Keratinocyte (primary cell): Measurements from ENCODE around the gene HTT-AS. TPM values are rescaled to one million over a fixed set of nuclear protein-coding genes. Genes with fewer than 3 reads are reported as not detected.
"Not testable (repeated sequence)": the region's sequence is repeated elsewhere in the genome, so short reads cannot be mapped to it uniquely, and the experiment has no call there.

ENCODE experiments used
- DNase-seq: peaks from one replicate; pipeline ENCODE4 v3.0.0-alpha.2; 2011; ENCODE audit warnings: low read depth, missing footprints, low spot score
- FAIRE-seq: peaks from 2 replicates; lab custom pipeline; 2011; peaks lifted over from hg19 to GRCh38; lab: Jason Lieb, UNC
- H2AFZ ChIP-seq: 2 replicates; pipeline ENCODE4 v1.6.0; 2012; ENCODE audit warnings: low read length, control low read depth, inconsistent platforms; ENCODE audit not compliant: control insufficient read depth
- H3K27ac ChIP-seq: 2 replicates; pipeline ENCODE4 v1.5.1; 2011; ENCODE audit warnings: low read length; ENCODE audit not compliant: control insufficient read depth, insufficient read depth
- H3K27me3 ChIP-seq: 3 replicates; pipeline ENCODE4 v1.6.0; 2011; ENCODE audit warnings: low read length; ENCODE audit not compliant: control insufficient read depth, insufficient read depth; ENCODE audit errors: extremely low read depth
- H3K36me3 ChIP-seq, 2 experiments: 2 replicates in 1 of 2; 3 replicates in 1 of 2; pipeline ENCODE4 v1.5.1; 2011; ENCODE audit warnings: low read length in 2 of 2, mild to moderate bottlenecking in 1 of 2; ENCODE audit not compliant: control insufficient read depth in 2 of 2, insufficient read depth in 2 of 2; ENCODE audit errors: extremely low read depth in 1 of 2
- H3K4me1 ChIP-seq: 3 replicates; pipeline ENCODE4 v1.5.1; 2011; ENCODE audit warnings: low read length; ENCODE audit not compliant: control insufficient read depth, insufficient read depth; ENCODE audit errors: extremely low read depth
- H3K4me2 ChIP-seq: 3 replicates; pipeline ENCODE4 v1.6.0; 2011; ENCODE audit warnings: low read depth, low read length; ENCODE audit not compliant: control insufficient read depth, insufficient read depth; ENCODE audit errors: extremely low read depth
- H3K4me3 ChIP-seq, 3 experiments: fragments of 200-600 bp in 1 of 3; sonication (generic) in 1 of 3; 2 replicates in 2 of 3; 3 replicates in 1 of 3; pipeline ENCODE4 v1.5.1; 2011 to 2016; ENCODE audit warnings: low read length in 3 of 3, mild to moderate bottlenecking in 3 of 3, control low read depth in 2 of 3, inconsistent platforms in 1 of 3, low read depth in 1 of 3, mixed read lengths in 1 of 3, mixed run types in 1 of 3, moderate library complexity in 1 of 3; ENCODE audit not compliant: control insufficient read depth in 2 of 3, insufficient read depth in 2 of 3; ENCODE audit errors: extremely low read depth in 1 of 3
- H3K79me2 ChIP-seq: 2 replicates; pipeline ENCODE4 v1.6.0; 2012; ENCODE audit warnings: low read length; ENCODE audit not compliant: control insufficient read depth, insufficient read depth
- H3K9ac ChIP-seq: 3 replicates; pipeline ENCODE4 v1.6.0; 2011; ENCODE audit warnings: low read length; ENCODE audit not compliant: control insufficient read depth, insufficient read depth; ENCODE audit errors: extremely low read depth
- H3K9me1 ChIP-seq: 3 replicates; pipeline ENCODE4 v1.6.0; 2011; ENCODE audit warnings: low read length; ENCODE audit not compliant: control insufficient read depth, insufficient read depth; ENCODE audit errors: extremely low read depth
- H3K9me3 ChIP-seq: 2 replicates; pipeline ENCODE4 v1.5.1; 2012; ENCODE audit warnings: low read depth, low read length; ENCODE audit not compliant: control insufficient read depth
- H4K20me1 ChIP-seq: 3 replicates; pipeline ENCODE4 v1.6.0; 2011; ENCODE audit warnings: low read length; ENCODE audit not compliant: control insufficient read depth, insufficient read depth; ENCODE audit errors: extremely low read depth
- EZH2 ChIP-seq: IDR thresholded peaks from one replicate; pipeline ENCODE4 v1.6.1; 2012; ENCODE audit warnings: inconsistent platforms, mild to moderate bottlenecking, low read length, moderate library complexity
- dilution Hi-C: fragments of 300-500 bp; cut with MboI; formaldehyde crosslinking; loops from one replicate; pipeline ENCODE4 v1.7.0; 2020; ENCODE audit warnings: low sequenced_read_pairs; ENCODE audit not compliant: extremely low pct_ligation_motif_present
- polyA plus RNA-seq, 5 experiments: library from polyadenylated mRNA; depleted of rRNA in 3 of 5; stranded (reverse) in 3 of 5; stranded (forward) in 1 of 5; unstranded in 1 of 5; fragments of >200 nt; gene quantifications; 1 replicate in 1 of 5; 2 replicates in 3 of 5; 3 replicates in 1 of 5; pipeline versions ENCODE4 v1.2.1 to v1.2.3, GENCODE V29; 2011 to 2012; ENCODE audit warnings: missing spikeins in 2 of 5, low read depth in 1 of 5, low replicate concordance in 1 of 5
- TF ChIP-seq, protein P1 (sequence below), 3 experiments: IDR thresholded peaks in 1 of 3; conservative IDR thresholded peaks in 1 of 3; optimal IDR thresholded peaks in 1 of 3; 2 replicates in 2 of 3; 3 replicates in 1 of 3; pipeline versions ENCODE3 to v1.5.1; 2011; ENCODE audit warnings: low read length in 3 of 3, mild to moderate bottlenecking in 3 of 3, moderate library complexity in 2 of 3, control low read depth in 1 of 3, inconsistent platforms in 1 of 3; ENCODE audit not compliant: insufficient read depth in 2 of 3; ENCODE audit errors: extremely low read depth in 1 of 3

The HTT-AS gene
- polyA plus RNA-seq, 1 donor (not counting 4 experiments of a cell fraction or from before 2014, with no cell fraction given), result not detected

GRCh38 chr4:3096202-3096601 is 21.9 kb upstream of the HTT-AS start:
- no peaks in the 10 kb centered on the region for H3K4me1 ChIP-seq
- peaks cover 4% of the 10 kb centered on the region for H3K79me2 ChIP-seq
- no peak overlapping the region for H2AFZ ChIP-seq
- dilution Hi-C loops, result no loop called here
- H3K4me2 ChIP-seq, result no peak overlapping the region
- H3K36me3 ChIP-seq, result peaks cover 10 to 15% of the 10 kb centered on the region in 2 experiments
- H3K9ac ChIP-seq, result no peak overlapping the region
- FAIRE-seq (no peak), DNase-seq (no peak)
- no peaks in the 10 kb centered on the region for H3K27me3 ChIP-seq
- no peaks in the 10 kb centered on the region for H3K9me1 ChIP-seq
- H4K20me1 ChIP-seq, result no peaks in the 10 kb centered on the region
- H3K9me3 ChIP-seq, result no peaks in the 10 kb centered on the region
- TF ChIP-seq EZH2, result no peak
- TF ChIP-seq, protein P1, sequence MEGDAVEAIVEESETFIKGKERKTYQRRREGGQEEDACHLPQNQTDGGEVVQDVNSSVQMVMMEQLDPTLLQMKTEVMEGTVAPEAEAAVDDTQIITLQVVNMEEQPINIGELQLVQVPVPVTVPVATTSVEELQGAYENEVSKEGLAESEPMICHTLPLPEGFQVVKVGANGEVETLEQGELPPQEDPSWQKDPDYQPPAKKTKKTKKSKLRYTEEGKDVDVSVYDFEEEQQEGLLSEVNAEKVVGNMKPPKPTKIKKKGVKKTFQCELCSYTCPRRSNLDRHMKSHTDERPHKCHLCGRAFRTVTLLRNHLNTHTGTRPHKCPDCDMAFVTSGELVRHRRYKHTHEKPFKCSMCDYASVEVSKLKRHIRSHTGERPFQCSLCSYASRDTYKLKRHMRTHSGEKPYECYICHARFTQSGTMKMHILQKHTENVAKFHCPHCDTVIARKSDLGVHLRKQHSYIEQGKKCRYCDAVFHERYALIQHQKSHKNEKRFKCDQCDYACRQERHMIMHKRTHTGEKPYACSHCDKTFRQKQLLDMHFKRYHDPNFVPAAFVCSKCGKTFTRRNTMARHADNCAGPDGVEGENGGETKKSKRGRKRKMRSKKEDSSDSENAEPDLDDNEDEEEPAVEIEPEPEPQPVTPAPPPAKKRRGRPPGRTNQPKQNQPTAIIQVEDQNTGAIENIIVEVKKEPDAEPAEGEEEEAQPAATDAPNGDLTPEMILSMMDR (optimal IDR thresholded peaks at IDR 0.05 in 1 of 3, IDR thresholded peaks at IDR 0.05 in 1 of 3, conservative IDR thresholded peaks at IDR 0.05 in 1 of 3; ENCODE audit: extremely low read depth in 1 of 3, insufficient read depth in 2 of 3, low read length in 3 of 3), result no peak
- no peak overlapping the region for H3K27ac ChIP-seq
- no peak overlapping the region for H3K4me3 ChIP-seq

DNA sequence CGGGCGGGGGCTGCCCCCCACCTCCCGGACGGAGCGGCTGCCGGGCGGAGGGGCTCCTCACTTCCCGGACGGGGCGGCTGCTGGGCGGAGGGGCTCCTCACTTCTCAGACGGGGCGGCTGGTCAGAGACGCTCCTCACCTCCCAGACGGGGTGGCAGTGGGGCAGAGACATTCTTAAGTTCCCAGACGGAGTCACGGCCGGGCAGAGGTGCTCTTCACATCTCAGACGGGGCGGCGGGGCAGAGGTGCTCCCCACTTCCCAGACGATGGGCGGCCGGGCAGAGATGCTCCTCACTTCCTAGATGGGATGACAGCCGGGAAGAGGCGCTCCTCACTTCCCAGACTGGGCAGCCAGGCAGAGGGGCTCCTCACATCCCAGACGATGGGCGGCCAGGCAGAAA is 20.4 kb upstream of the HTT-AS start:
- H3K9me1 ChIP-seq, H3K79me2 ChIP-seq, H3K27me3 ChIP-seq, DNase-seq, H3K36me3 ChIP-seq, H3K4me2 ChIP-seq, H3K9ac ChIP-seq, dilution Hi-C loops, H3K4me1 ChIP-seq, H3K4me3 ChIP-seq, H3K27ac ChIP-seq, FAIRE-seq, H2AFZ ChIP-seq, H3K9me3 ChIP-seq, H4K20me1 ChIP-seq: not testable (repeated sequence)

DNA sequence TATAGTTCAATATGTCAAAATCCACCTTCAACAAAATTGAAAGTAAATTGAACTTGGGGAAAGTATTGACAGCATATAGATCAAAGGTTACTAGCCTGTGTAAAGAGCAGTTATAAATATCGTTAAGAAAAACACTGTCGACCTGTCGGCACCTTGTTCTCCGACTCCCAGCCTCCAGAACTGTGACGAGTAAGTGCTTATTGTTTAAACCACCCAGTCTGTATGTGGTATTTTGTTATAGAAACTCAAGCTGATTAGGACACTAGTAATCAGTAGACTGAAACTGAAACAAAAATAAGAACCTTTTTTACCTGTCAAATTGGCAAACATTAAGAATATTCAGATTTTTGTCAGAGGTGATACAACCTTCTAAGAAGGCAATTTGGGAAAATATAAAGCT is 17.1 kb upstream of the HTT-AS start:
- no peaks in the 10 kb centered on the region for H3K27me3 ChIP-seq
- H3K27ac ChIP-seq, result no peak overlapping the region
- H3K9me1 ChIP-seq, result no peaks in the 10 kb centered on the region
- H3K36me3 ChIP-seq, result peaks cover 6 to 10% of the 10 kb centered on the region in 2 experiments
- H2AFZ ChIP-seq, result no peak overlapping the region
- FAIRE-seq (no peak), DNase-seq (no peak)
- TF ChIP-seq EZH2, result no peak
- TF ChIP-seq, protein P1 (optimal IDR thresholded peaks at IDR 0.05 in 1 of 3, IDR thresholded peaks at IDR 0.05 in 1 of 3, conservative IDR thresholded peaks at IDR 0.05 in 1 of 3; ENCODE audit: extremely low read depth in 1 of 3, insufficient read depth in 2 of 3, low read length in 3 of 3), result no peak
- H3K4me1 ChIP-seq, result no peaks in the 10 kb centered on the region
- no peak overlapping the region for H3K9ac ChIP-seq
- no peak overlapping the region for H3K4me2 ChIP-seq
- H4K20me1 ChIP-seq, result no peaks in the 10 kb centered on the region
- H3K79me2 ChIP-seq, result no peaks in the 10 kb centered on the region
- no peaks in the 10 kb centered on the region for H3K9me3 ChIP-seq
- H3K4me3 ChIP-seq, result no peak overlapping the region
- dilution Hi-C loops, result no loop called here
